ENCODE results near the gene LCN15.

DNA sequence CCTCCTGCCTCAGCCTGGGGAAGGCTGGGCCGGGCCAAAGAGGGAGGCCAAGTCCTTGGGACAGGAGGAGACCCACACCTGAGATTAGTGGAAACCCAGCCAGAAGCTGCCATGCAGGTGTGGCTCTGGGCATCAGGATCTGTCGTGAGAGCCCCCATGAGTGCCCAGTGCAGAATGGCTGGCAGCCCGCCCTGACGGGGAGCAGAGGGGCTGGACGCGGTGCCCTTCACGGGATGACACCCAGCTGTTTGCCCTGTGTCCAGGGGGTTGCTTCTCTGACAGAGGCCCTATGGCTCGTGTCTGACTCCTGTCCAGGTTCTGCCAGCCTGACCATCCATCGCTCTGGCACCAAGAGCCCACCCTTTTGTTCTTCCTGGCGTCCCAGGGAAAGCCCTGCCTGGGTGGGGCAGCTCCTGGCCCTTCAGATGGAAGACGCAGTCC is 43.4 kb downstream of the LCN15 start:
- TF ChIP-seq, protein P1, sequence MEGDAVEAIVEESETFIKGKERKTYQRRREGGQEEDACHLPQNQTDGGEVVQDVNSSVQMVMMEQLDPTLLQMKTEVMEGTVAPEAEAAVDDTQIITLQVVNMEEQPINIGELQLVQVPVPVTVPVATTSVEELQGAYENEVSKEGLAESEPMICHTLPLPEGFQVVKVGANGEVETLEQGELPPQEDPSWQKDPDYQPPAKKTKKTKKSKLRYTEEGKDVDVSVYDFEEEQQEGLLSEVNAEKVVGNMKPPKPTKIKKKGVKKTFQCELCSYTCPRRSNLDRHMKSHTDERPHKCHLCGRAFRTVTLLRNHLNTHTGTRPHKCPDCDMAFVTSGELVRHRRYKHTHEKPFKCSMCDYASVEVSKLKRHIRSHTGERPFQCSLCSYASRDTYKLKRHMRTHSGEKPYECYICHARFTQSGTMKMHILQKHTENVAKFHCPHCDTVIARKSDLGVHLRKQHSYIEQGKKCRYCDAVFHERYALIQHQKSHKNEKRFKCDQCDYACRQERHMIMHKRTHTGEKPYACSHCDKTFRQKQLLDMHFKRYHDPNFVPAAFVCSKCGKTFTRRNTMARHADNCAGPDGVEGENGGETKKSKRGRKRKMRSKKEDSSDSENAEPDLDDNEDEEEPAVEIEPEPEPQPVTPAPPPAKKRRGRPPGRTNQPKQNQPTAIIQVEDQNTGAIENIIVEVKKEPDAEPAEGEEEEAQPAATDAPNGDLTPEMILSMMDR (IDR thresholded peaks at IDR 0.05), result no peak
- TF ChIP-seq EZH2phosphoT487 (IDR thresholded peaks at IDR 0.05), result no peak
- TF ChIP-seq EZH2 (IDR thresholded peaks at IDR 0.05), result no peak
